ENCODE data around the gene NTHL1. TPM values are rescaled to one million over a fixed set of nuclear protein-coding genes. Genes with fewer than 3 reads are reported as not detected.
A peak's percentile ranks its signal among the peaks of the same experiment; 100 is the strongest.

Gene NTHL1
- total RNA-seq, 4 donors from 2014 or later = 22.8 to 56.7 (median 28.1) TPM

DNA sequence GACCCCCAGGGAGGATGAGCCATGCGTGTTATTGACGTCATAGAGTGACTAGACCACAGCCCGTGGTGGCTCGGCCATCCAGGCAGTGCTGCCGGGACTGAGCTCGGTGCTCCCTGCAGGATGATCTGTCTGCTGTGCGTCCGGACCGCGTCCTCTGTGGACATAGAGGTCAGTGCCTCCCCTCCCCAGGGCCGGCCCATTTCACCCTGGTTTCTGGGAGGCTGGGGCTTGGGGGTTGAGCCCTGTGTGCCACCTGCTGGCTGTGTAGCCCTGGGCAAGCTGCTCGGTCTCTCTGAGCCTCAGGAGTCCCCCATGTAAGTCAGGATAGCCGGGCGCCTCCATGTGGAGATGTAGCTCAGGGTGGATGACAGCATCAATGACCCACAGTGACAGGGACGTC, 8.4 kb upstream of the NTHL1 start:
- no peak for DNase-seq (ENCODE audit: low spot score in 2 of 2)
- TF ChIP-seq POLR2A (IDR thresholded peaks at IDR 0.05) = no peak
- TF ChIP-seq CTCF (IDR thresholded peaks at IDR 0.05) = peak in 3 of 5 experiments; percentile 22 to 58 (median 31)
- no peak for TF ChIP-seq EP300 (IDR thresholded peaks at IDR 0.05)
- no peaks in the 10 kb centered on the region for H3K27me3 ChIP-seq
- peaks cover 0 to 27% (median 0%) of the 10 kb centered on the region in 4 donors for H3K4me1 ChIP-seq
- peaks cover 0 to 92% (median 0%) of the 10 kb centered on the region in 3 donors for H3K36me3 ChIP-seq
- WGBS, 2 donors = 41 to 44% methylated on average over 10 to 15 of the region's 15 CpGs
- H3K27ac ChIP-seq = peak overlapping the region in 2 of 4 donors; percentile 54 to 67
- H3K9me3 ChIP-seq = no peaks in the 10 kb centered on the region
- no peak overlapping the region for H3K4me3 ChIP-seq

- no peaks in the 10 kb centered on the region for H3K27me3 ChIP-seq
- 85 to 89% methylated on average over 17 to 24 of the region's 29 CpGs for WGBS, 2 donors
- peaks cover 0 to 89% (median 0%) of the 10 kb centered on the region in 3 donors for H3K36me3 ChIP-seq
- H3K27ac ChIP-seq = no peak overlapping the region
- DNase-seq (ENCODE audit: low spot score in 2 of 2) = no peak
- no peak overlapping the region for H3K4me3 ChIP-seq
- H3K9me3 ChIP-seq = no peaks in the 10 kb centered on the region
- no peak for TF ChIP-seq CTCF (IDR thresholded peaks at IDR 0.05)
- TF ChIP-seq EP300 (IDR thresholded peaks at IDR 0.05) = no peak
- TF ChIP-seq POLR2A (IDR thresholded peaks at IDR 0.05) = no peak
- H3K4me1 ChIP-seq = peaks cover 0 to 27% (median 0%) of the 10 kb centered on the region in 4 donors
Observed at GRCh38 chr16:2054543-2055245, 7.1 kb upstream of the NTHL1 start.

GRCh38 chr16:2053897-2054296, 6.3 kb upstream of the NTHL1 start:
- TF ChIP-seq POLR2A (IDR thresholded peaks at IDR 0.05) = no peak
- TF ChIP-seq CTCF (IDR thresholded peaks at IDR 0.05) = no peak
- no peak for TF ChIP-seq EP300 (IDR thresholded peaks at IDR 0.05)
- 87 to 94% methylated on average over 17 of the region's 17 CpGs for WGBS, 2 donors
- H3K27me3 ChIP-seq = no peaks in the 10 kb centered on the region
- DNase-seq (ENCODE audit: low spot score in 2 of 2) = no peak
- H3K36me3 ChIP-seq = peaks cover 0 to 84% (median 0%) of the 10 kb centered on the region in 3 donors
- H3K4me3 ChIP-seq = no peak overlapping the region
- H3K4me1 ChIP-seq = peaks cover 0 to 34% (median 5%) of the 10 kb centered on the region in 4 donors
- H3K27ac ChIP-seq = no peak overlapping the region
- H3K9me3 ChIP-seq = no peaks in the 10 kb centered on the region

DNA sequence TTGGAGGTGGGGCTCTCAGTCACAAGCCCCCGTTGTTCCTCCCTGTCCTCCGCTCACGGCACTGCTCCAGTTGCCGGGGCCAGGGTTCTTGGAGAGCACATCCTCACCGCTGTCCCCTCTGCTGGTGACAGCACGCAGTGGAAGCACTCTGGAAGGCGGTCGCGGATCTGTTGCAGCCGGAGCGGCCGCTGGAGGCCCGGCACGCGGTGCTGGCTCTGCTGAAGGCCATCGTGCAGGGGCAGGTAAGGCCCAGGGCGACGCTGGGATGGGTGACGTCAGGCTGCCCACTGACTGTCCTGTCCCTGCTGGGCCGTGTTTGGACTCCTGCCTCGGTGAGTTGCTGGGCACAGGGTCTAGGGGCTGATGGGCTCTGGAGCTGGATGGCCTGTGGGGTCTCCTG, 5.6 kb upstream of the NTHL1 start:
- Histone ChIP-seq H3K27me3 (no peaks in the 10 kb centered on the region), H3K27ac (no peak overlapping the region), H3K9me3 (no peaks in the 10 kb centered on the region), H3K4me1 (peaks cover 0 to 40% (median 10%) of the 10 kb centered on the region in 4 donors), H3K36me3 (peaks cover 0 to 78% (median 0%) of the 10 kb centered on the region in 3 donors), H3K4me3 (no peak overlapping the region)
- TF ChIP-seq EP300 (IDR thresholded peaks at IDR 0.05) = no peak
- TF ChIP-seq POLR2A (IDR thresholded peaks at IDR 0.05) = no peak
- no peak for TF ChIP-seq CTCF (IDR thresholded peaks at IDR 0.05)
- no peak for DNase-seq (ENCODE audit: low spot score in 2 of 2)
- WGBS, 2 donors = 89 to 90% methylated on average over 12 to 21 of the region's 21 CpGs

DNA sequence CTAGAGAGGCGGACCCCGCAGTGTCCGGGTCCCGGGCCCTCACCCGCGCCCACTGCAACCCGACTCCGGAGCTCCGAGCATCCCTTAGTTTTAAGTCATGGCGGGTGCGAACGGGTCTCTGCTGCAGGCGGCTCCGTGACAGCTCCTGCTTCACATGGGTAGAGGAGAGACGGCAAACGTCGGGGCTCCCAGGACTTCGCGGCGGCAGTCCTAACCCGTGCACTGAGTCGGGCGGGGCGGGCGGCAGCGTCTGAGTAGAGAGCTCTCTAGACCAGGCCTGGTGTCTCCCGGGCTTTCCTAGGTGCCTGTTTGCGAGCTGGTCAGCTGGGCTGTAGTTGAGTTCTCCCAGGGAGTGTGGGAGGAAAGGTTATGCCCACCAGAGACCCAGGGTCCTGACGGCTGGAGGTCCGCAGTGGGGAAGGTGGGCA, 496 bp upstream of the NTHL1 start:
- Histone ChIP-seq H3K9me3 (no peaks in the 10 kb centered on the region), H3K27ac (peak overlapping the region in 3 of 4 donors; percentile 16 to 90 (median 72)), H3K27me3 (no peaks in the 10 kb centered on the region), H3K4me1 (peaks cover 0 to 50% (median 26%) of the 10 kb centered on the region in 4 donors), H3K36me3 (peaks cover 0 to 51% (median 0%) of the 10 kb centered on the region in 3 donors), H3K4me3 (peak overlapping the region; percentile 71 to 94 (median 88))
- TF ChIP-seq CTCF (IDR thresholded peaks at IDR 0.05) (no peak), EP300 (IDR thresholded peaks at IDR 0.05) (no peak), POLR2A (IDR thresholded peaks at IDR 0.05) (no peak)
- 1 to 17% methylated on average over 2 to 19 of the region's 30 CpGs for WGBS, 2 donors
- no peak for DNase-seq (ENCODE audit: low spot score in 2 of 2)
